ENCODE results near the gene SLC39A11.

SLC39A11 gene

DNA sequence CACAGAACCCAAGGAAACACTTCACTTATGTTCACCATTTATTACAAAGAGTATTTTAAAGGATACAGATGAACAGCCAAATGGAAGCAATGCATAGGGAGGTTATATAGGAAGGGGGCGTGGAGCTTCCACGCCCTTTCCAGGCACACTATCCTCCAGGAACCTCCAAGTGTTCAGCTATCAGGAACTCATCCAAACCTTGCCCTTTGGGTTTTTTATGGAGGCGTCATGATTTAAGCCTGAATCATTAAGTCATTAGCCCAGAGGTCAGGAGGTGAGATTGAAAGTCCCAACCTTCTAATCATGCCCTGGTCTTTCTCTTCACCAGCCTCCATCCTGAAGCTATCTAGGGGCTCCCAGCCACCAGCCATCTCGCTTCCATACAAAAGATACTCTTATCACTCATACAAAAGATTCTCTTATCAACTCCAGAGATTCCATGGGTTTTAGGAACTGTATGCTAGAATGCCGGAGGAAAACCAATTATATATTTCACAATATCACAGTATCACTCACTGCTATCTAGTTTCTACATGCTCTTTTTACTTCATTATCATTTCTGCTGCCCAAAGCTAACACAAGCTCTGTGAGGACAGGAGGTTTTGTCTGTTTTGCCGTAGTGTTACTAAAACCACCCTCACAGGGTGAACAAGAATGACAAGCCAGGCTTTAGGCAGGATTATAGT is 213.4 kb downstream of the SLC39A11 start:
- Histone ChIP-seq H3K79me2 (ENCODE audit: low read length) (no peaks in the 10 kb centered on the region), H2AFZ (ENCODE audit: low read length) (no peak overlapping the region), H3K4me3 (ENCODE audit: low read length) (no peak overlapping the region), H3K27ac (ENCODE audit: low read length) (no peak overlapping the region), H3K4me1 (ENCODE audit: low read length) (no peaks in the 10 kb centered on the region), H3K4me2 (ENCODE audit: low read depth, low read length) (no peak overlapping the region), H4K20me1 (ENCODE audit: insufficient read depth, low read length) (no peaks in the 10 kb centered on the region), H3K27me3 (replicated peaks; ENCODE audit: insufficient read depth, low read length) (no peaks in the 10 kb centered on the region), H3F3A (ENCODE audit: insufficient read depth, low read length) (no peaks in the 10 kb centered on the region), H3K9me2 (replicated peaks; ENCODE audit: insufficient read depth, low read length) (no peaks in the 10 kb centered on the region), H3K9me3 (replicated peaks; ENCODE audit: insufficient read depth, low read length) (no peaks in the 10 kb centered on the region), H3K36me3 (replicated peaks; ENCODE audit: insufficient read depth, low read length) (no peaks in the 10 kb centered on the region), H3K9ac (ENCODE audit: low read length) (no peak overlapping the region)
- TF ChIP-seq, protein P1, sequence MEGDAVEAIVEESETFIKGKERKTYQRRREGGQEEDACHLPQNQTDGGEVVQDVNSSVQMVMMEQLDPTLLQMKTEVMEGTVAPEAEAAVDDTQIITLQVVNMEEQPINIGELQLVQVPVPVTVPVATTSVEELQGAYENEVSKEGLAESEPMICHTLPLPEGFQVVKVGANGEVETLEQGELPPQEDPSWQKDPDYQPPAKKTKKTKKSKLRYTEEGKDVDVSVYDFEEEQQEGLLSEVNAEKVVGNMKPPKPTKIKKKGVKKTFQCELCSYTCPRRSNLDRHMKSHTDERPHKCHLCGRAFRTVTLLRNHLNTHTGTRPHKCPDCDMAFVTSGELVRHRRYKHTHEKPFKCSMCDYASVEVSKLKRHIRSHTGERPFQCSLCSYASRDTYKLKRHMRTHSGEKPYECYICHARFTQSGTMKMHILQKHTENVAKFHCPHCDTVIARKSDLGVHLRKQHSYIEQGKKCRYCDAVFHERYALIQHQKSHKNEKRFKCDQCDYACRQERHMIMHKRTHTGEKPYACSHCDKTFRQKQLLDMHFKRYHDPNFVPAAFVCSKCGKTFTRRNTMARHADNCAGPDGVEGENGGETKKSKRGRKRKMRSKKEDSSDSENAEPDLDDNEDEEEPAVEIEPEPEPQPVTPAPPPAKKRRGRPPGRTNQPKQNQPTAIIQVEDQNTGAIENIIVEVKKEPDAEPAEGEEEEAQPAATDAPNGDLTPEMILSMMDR (IDR thresholded peaks at IDR 0.05; ENCODE audit: low read length): no peak
- TF ChIP-seq EZH2phosphoT487 (IDR thresholded peaks at IDR 0.05; ENCODE audit: low read length) (no peak), EZH2 (optimal IDR thresholded peaks at IDR 0.05; ENCODE audit: low read depth, low read length) (no peak)
- no peak for DNase-seq

DNA sequence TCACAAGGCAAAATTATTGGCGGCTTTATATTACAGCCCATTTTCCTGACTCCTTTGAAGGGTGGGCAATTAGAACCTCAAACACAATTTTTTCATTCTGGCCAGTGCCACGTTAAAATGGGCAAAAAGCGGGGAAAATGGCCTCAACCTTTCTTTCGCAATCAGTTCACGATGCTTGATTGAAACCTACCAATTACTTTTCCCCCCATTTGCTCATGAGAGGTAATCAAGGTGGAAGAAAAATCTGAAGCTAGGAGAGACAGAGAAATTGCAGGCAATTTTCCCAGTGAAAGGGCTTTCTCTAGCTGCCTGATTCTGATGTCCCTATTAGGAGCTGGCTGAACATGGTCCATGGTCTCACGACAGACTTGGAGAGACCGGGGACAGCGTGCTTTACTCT is 215.1 kb downstream of the SLC39A11 start:
- DNase-seq: no peak
- H3K9me3 ChIP-seq (replicated peaks; ENCODE audit: insufficient read depth, low read length): no peaks in the 10 kb centered on the region
- no peak overlapping the region for H3K9ac ChIP-seq (ENCODE audit: low read length)
- H3K79me2 ChIP-seq (ENCODE audit: low read length): no peaks in the 10 kb centered on the region
- no peaks in the 10 kb centered on the region for H3K27me3 ChIP-seq (replicated peaks; ENCODE audit: insufficient read depth, low read length)
- H3K4me2 ChIP-seq (ENCODE audit: low read depth, low read length): no peak overlapping the region
- H3K9me2 ChIP-seq (replicated peaks; ENCODE audit: insufficient read depth, low read length): no peaks in the 10 kb centered on the region
- H3K36me3 ChIP-seq (replicated peaks; ENCODE audit: insufficient read depth, low read length): no peaks in the 10 kb centered on the region
- H2AFZ ChIP-seq (ENCODE audit: low read length): no peak overlapping the region
- no peaks in the 10 kb centered on the region for H3F3A ChIP-seq (ENCODE audit: insufficient read depth, low read length)
- TF ChIP-seq EZH2 (optimal IDR thresholded peaks at IDR 0.05; ENCODE audit: low read depth, low read length) (no peak), EZH2phosphoT487 (IDR thresholded peaks at IDR 0.05; ENCODE audit: low read length) (no peak)
- TF ChIP-seq, protein P1 (IDR thresholded peaks at IDR 0.05; ENCODE audit: low read length): no peak
- no peaks in the 10 kb centered on the region for H3K4me1 ChIP-seq (ENCODE audit: low read length)
- H3K27ac ChIP-seq (ENCODE audit: low read length): no peak overlapping the region
- no peaks in the 10 kb centered on the region for H4K20me1 ChIP-seq (ENCODE audit: insufficient read depth, low read length)
- no peak overlapping the region for H3K4me3 ChIP-seq (ENCODE audit: low read length)

DNA sequence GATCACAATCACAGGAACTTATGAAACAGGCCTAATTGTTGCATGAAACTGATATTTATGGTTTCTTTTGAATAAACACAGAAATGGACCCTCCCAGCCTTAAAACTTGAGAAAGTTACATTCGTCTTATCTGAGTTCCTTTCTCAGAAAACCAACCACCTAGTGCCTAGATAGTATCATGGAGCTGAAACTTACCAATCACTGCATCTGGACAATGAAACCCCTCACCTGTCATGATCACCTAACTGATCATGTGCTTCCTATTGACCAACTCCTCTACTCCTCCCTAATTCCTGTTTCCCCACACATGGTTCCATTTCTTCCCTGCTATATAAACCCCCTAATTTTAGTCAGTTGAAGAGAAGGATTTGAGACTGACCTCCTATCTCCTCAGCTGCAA is 216.1 kb downstream of the SLC39A11 start:
- no peaks in the 10 kb centered on the region for H4K20me1 ChIP-seq (ENCODE audit: insufficient read depth, low read length)
- DNase-seq: no peak
- no peak overlapping the region for H3K27ac ChIP-seq (ENCODE audit: low read length)

More for the DNA sequence above, 216.1 kb downstream of the SLC39A11 start:
- no peaks in the 10 kb centered on the region for H3F3A ChIP-seq (ENCODE audit: insufficient read depth, low read length)
- TF ChIP-seq, protein P1 (IDR thresholded peaks at IDR 0.05; ENCODE audit: low read length): no peak
- TF ChIP-seq EZH2 (optimal IDR thresholded peaks at IDR 0.05; ENCODE audit: low read depth, low read length): no peak
- TF ChIP-seq EZH2phosphoT487 (IDR thresholded peaks at IDR 0.05; ENCODE audit: low read length): no peak
- no peak overlapping the region for H3K4me2 ChIP-seq (ENCODE audit: low read depth, low read length)
- no peaks in the 10 kb centered on the region for H3K36me3 ChIP-seq (replicated peaks; ENCODE audit: insufficient read depth, low read length)
- no peaks in the 10 kb centered on the region for H3K27me3 ChIP-seq (replicated peaks; ENCODE audit: insufficient read depth, low read length)
- no peak overlapping the region for H2AFZ ChIP-seq (ENCODE audit: low read length)
- H3K4me1 ChIP-seq (ENCODE audit: low read length): no peaks in the 10 kb centered on the region
- H3K4me3 ChIP-seq (ENCODE audit: low read length): no peak overlapping the region
- no peaks in the 10 kb centered on the region for H3K9me3 ChIP-seq (replicated peaks; ENCODE audit: insufficient read depth, low read length)
- H3K79me2 ChIP-seq (ENCODE audit: low read length): no peaks in the 10 kb centered on the region
- H3K9ac ChIP-seq (ENCODE audit: low read length): no peak overlapping the region
- no peaks in the 10 kb centered on the region for H3K9me2 ChIP-seq (replicated peaks; ENCODE audit: insufficient read depth, low read length)

Data from MM.1S (cell line).